Epidermal melanocyte (primary cell): Measurements from ENCODE around the gene THAP5.
"Not testable (repeated sequence)": the region's sequence is repeated elsewhere in the genome, so short reads cannot be mapped to it uniquely, and the experiment has no call there.

ENCODE experiments used
- DNase-seq: peaks from one replicate; pipeline ENCODE4 v3.0.0; 2011; ENCODE audit warnings: low spot score; ENCODE audit not compliant: insufficient read length

Gene THAP5

DNA sequence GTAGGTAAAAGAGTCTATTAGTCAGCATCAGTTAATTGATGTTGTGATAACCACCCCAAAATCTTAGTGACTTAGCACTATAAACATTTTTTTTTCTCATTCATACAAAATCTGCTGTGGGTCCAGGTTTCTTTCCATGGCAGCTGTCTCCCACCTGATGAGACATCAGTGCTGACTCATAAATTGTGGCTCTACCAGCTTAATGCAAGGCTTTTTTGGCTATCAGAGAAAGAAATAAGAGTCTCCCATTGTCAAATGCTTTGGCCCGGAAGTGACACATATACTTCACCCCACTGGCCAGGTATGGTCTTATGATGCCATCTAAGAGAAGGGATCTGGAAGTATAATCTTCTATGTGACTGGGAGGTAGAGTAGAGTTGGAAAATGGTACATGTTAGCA is 14.7 kb upstream of the THAP5 start:
- no peak for DNase-seq

DNA sequence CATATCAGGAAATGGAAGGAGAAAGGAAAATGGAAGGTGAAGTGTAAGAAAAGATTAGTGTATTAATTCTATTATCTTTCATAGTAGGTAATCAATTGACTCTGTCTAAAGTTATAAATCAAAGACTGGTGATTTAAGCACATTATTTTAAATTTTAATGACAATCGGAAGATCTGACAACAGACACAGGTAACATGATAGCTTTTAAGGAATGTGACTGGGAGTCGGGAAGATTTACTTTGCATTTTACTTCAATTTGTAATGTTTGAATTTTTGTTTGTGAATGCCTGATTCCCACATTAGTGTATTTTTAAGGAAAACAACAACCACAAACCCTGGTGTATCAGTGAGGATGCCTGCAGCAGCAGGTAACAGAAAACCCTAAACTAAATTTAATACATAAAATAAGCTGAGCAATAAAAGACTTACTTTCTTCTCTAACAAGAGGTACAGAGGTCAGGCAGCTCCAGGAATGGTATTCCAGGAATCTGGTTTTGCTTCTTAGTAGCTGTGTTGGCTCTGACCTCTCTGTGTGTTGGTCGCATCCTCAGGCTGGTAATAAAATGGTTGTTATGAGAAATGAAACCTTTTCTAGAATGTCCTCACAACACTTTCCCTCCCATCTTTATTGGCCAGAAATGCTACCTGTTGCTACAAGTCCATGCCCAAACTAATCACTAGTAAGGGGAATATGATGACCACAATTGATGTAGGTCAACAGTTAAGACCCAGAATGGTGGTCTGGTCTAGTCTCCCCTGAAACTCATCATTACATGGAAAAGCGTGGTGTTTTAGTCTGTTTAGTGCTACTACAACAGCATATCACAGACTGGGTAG is 12.4 kb upstream of the THAP5 start:
- DNase-seq, result no peak

DNA sequence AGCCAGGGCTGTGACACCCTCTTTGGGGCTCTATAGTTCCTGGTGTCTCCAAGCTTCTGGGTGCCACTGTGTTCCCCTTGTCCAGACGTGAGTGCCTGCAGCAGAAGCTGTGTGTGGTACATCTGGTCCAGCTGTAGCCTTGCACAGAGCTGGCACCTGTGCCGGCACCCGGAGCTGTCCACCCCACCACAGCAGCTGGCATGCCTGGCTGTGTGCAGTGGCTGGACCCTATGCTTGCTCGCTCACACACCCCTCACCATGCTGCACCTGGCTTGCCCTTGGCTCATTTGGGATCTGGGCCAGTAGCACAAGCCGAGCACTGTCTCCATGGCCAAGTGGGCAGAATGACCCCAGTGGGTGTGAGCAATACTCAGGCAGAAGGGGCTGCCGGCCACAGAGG is 10.8 kb upstream of the THAP5 start:
- DNase-seq, result no peak

DNA sequence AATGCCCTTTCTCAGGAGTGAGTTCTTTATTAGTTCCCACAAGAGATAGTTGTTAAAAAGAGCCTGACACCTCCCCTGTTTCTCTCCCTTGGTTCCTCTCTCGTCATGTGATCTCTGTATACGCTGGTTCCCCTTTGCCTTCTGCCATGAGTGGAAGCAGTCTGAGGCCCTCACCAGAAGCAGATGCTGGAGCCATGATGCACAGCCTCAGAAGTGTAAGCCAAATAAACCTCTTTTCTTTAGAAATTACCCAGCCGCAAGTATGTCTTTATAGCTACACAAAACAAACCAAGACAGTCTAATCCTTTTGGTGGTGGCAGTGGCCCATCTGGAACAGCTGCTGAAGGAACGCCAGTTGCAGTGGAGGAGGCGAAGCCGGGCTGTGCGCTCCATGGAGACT is 9.4 kb upstream of the THAP5 start:
- DNase-seq, result no peak

DNA sequence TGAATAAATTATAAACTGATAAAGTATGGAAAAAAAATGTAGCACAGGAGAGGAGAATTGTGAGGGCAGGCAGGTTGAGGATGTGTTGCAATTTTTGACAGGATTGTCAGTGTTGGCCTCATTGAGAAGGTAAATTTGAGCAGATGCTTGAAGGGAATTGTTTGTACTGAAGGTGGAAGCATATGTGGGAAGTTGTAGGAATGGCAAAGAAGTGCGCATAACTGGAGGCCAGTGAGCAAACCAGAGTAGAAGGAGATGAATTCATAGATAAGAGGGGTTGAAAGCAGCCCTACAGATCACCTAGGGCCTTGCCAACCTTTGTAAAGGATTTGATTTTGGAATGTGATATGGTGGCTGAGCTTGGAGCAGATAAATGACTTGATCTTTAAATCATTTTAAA is 6.6 kb upstream of the THAP5 start:
- DNase-seq, result no peak

DNA sequence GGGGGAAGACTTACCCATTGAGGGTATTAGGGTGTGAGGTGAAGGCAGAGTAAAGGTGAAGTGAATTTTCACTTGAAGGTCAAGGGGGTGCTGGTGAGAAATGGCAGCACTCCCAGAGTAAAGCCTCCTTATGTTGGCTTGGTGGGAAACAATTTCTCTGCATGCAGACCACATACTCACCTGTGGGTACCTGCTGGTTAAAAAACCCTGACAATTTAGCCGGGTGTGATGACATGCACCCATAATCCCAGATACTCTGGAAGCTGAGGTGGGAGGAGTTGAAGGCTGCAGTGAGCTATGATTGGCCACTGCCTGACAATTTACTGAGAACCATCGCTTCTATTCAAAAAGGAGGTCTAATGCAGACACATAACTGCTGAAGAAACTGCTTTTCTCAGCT is 5.7 kb upstream of the THAP5 start:
- DNase-seq, result no peak

DNA sequence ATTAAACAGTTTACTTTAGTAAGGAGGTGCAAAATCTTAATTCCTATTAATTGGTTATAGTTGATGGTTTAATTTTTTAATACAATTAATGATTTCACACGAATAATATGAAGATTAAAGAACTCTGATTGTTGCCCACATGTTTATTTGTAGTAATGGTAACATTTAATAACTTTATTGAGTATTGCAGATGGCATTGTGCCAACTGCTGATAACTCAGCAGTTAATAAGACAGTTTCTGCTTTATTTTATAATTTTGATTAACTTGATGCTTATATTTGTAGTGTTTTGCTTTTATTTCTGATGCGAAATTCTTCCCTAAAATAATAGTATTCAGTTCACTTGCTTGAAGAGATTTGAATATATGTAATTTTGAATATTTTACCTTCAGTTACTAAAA is 3.0 kb upstream of the THAP5 start:
- DNase-seq, result no peak

DNA sequence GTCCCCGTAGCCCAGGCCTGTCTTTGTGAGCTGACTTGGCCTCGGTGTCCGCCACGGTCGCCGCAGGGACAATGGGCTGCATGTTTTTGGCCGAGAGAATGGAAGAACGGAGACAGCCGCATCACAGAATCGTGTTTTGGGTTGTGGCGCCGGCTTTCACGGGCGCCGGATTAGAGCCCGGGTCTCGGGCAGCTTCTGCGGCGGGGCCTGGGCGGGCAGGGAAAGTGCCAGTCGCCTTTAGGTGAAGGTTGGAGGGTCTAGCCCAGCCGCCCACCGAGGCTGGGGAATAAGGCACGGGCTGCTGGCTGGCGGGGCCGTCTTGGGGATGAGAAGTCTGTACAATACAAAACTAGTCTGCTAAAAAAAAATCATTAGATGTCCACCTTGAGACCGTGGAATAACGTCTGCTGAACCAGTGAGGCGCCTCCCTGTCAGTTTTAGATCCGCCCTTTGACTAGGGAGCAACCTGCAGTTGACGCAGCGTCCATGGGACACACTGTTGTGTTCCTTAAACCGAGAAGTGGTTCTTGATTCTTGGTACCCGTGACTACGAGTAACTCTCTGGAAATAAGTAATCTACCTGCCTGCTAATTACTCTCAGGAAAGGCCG is 745 bp upstream of the THAP5 start:
- no peak for DNase-seq

DNA sequence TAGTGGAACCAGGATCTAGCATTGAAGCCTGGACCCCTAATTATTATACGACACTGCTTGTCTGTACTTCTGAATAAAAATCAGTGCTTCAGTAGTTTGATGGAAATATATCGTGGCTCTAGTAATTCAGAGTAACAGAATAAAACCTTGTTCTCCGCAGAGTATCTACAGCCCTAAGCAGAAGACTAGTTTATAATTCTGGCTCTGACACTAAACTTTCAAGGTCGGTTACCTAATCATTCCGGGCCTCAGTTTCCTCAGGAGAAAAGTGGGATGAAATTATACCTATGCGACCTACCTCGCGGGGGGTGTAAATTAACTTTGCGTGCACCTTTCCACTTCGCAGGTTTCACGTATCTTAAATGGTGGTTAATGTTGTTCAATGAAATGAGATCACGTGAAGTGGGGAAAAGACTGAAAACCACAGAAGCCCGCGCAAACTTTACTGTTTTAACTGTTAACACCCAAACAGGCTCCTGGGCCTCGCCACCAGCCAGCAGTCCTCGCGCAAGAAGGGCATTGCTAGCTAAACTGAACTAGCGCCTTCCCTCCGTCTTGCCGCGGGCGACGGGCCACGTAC is 615 bp downstream of the THAP5 start:
- no peak for DNase-seq

DNA sequence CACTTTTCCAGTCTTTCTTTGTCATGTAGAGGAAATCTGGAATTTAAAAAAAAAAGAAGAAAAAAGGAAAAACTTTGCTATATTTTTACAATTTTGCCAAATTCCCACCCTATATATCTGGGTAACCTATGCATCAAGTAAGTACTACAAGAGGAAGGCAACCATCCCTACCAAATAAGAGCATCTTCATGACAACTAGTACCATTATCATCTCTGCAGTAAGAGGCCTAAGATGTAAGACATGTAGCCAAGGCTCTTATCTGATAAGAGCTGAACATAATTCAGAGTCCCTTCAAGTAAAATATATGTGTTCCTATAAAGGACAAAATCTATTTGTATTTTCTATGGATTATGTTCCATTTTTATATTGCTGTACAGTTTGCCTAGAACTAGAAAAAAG is 3.5 kb downstream of the THAP5 start:
- DNase-seq, result no peak

DNA sequence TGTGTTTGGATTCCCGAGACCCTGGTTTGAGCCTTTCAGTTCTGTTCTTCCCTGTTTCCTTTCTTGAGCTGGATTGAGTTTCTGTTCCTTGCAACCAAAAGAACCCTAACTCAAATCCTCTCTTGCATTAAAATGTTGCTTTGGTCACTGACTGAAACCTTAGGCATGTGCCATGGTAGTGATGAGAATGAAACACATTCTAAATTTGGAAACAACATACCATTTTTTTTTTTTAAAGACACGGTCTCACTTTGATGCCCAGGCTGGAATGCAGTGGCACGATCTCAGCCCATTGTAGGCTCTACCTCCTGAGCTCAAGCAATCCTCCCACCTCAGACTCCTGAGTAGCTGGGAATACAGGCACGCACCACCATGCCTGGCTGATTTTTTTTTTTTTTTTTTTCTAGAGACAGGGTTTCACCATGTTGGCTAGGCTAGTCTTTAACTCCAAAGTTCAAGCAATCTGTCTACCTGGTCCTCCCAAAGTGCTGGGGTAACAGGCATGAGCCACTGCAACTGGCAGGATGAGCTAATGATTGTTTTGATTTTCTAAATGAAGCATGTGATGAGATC is 8.4 kb downstream of the THAP5 start:
- DNase-seq, result no peak

DNA sequence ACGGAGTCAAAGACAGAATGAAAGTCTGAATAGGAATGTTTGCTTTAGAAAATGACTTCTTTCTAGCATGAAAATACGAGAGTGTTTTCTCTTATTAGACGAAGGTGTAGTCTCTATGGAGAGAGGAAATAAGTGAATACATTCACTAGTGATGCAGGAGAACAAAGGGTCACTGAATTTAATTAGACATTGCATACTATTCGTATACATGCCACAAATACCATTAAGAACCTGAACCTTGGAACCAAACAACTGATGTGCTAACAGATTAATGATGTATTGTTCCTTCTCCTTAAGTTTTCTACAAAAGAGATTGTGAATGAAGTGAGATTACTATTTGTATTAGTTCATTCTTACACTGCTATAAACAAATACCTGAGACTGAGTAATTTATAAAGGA is 10.3 kb downstream of the THAP5 start:
- DNase-seq, result no peak

DNA sequence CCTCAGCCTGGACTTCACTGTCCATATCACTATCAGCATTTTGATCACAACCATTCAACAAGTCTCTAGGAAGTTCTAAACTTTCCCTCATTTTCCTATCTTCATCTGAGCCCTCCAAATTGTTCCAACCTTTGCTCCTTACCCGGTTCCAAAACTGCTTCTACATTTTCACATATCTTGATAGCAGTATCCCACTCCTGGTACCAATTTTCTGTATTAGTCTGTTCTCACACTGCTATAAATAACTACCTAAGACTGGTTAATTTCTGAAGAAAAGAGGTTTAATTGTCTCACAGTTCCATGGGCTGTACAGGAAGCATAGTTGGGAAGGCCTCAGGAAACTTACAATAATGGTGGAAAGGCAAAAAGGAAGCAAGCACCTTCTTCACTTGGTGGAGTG is 11.9 kb downstream of the THAP5 start:
- DNase-seq, result no peak

DNA sequence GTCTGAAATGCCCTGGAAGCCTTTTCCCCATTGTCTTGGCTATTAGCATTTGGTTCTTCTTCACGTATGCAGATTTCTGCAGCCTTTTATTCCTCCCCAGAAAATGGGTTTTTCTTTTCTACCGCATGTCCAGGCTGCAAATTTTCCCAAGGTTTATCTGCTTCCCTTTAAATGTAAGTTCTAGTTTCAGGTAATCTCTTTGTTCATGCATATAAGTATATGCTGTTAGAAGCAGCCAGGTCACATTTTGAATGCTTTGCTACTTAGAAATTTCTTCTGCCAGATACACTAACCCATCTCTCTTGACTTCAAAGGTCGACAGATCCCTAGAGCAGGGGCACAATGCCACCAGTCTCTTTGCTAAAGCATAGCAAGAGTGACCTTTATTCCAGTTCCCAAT is 12.3 kb downstream of the THAP5 start:
- DNase-seq, result no peak

DNA sequence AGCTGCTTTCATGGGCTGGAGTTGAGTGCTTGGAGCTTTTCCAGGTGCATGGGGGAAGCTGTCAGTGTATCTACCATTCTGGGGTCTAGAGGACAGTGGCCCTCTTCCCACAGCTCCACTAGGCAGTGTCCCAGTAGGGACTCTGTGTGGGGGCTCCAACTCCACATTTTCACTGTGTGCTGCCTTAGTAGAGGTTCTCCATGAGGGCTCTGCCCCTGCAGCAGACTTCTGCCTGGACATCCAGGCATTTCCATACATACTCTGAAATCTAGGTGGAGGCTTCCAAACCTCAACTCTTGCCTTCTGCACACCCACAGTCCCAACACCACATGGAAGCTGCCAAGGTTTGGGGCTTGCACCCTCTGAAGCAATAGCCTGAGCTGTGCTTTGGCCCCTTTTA is 12.8 kb downstream of the THAP5 start:
- DNase-seq, result not testable (repeated sequence)

DNA sequence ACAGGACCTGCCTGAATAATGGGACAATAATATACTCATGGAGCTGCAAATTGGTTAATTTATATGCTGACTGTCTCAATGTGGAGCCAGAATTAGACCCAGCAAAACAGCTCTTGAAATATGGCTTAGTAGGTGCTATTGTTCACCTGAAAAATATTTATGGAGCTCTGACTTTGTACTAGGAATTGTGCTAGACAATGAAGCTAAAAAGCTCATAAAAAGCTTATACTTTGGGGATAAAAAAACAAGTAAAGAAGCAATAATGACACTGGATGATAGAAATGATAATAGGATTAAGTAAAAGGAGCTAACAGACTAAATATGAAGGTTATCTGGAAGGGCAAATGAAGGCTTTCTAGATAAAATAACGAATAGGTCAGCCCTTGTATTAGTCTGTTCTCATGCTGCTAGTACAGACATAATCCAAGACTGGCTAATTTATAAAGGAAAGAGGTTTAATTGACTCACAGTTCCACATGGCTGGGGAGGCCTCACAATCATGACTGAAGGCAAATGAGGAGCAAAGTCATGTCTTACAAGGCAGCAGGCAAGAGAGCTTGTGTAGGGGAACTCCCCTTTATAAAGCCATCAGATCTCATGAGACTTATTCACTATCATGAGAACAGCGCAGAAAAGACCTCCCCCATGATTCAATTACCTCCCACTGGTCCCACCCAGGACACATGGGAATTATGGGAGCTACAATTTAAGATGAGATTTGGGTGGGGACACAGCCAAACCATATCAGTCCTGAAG is 21.2 kb downstream of the THAP5 start:
- DNase-seq, result not testable (repeated sequence)

DNA sequence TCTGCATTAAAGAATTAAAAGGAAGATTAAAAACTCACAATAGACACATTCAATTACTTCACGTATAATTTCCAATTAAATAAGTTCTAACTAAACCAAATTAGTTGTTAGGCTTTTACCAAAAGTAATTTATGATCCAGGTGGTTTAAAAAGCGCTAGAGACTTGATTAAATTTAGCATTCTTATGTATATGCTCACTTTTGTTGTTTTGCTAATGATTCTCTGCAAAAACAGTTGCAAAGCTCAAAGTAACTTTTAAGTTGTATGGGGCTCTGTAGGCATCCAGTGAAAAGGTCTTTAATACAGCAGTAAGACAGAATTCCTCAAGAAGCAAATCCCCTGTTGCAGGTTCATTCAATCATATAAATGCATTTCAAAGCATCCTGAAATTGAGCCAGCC is 28.0 kb downstream of the THAP5 start:
- DNase-seq, result no peak

DNA sequence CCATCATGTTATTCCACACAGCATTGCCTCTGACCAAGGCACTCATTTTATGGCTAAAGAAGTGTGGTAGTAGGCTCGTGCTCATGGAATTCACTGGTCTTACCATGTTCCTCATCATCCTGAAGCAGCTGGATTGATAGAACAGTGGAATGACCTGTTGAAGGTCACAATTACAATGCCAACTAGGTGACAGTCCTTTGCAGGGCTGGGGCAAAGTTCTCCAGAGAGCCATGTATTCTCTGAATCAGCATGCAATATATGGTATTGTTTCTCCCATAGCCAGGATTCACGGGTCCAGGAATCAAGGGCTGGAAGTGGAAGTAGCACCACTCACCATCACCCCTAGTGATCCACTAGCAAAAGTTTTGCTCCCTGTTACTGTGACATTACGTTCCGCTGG is 30.8 kb downstream of the THAP5 start:
- DNase-seq, result not testable (repeated sequence)

DNA sequence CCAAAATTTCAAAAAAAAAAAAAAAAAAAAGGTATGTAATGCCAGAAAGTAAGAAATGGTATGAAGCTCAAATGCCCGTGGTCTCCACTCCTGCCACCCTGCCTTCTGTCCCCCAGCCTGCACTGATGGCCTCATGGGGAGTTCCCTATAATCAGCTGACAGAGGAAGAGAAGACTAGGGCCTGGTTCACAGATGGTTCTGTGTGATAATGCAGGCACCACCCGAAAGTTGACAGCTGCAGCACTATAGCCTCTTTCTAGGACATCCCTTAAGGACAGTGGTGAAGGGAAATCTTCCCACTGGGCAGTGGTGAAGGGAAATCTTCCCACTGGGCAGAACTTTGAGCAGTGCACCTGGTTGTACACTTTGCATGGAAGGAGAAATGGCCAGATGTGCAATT is 31.3 kb downstream of the THAP5 start:
- DNase-seq, result not testable (repeated sequence)

DNA sequence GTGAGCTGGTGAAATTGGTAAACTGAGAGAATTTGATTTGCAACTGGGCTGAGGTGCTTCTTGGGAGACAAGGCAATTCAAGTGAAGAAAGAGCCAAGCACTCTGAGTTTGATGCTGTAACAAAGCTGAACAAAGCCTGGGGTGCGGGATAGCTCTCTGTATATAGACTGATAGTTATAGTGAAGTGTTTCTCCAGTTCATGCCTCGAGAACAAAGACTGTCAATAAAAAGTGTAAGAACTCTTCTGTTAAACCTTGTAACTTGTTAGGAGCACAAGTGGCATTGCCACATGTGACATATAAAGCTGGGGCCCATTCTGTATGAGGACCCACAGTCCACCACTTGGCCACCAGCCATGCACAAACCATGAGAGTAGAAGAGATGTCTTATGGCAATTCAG is 32.3 kb downstream of the THAP5 start:
- no peak for DNase-seq

DNA sequence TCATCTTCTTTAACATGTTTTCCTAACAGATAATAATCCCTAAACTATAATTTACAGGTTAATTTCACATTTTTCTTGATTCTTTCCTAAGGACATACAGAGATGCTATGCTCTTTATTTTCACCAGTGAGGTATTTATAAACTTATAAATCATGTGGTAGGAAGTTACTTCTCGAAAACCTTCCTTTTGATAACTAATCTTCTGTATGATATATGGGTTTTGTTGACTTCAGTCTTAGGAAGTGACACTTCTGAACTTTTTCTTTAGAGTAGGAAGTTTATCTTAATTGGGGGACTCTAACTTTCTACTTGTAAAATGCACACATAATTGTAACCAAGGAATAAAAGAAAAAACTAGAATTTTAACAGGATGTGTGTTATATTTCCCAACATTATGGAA is 33.8 kb downstream of the THAP5 start:
- DNase-seq, result no peak

DNA sequence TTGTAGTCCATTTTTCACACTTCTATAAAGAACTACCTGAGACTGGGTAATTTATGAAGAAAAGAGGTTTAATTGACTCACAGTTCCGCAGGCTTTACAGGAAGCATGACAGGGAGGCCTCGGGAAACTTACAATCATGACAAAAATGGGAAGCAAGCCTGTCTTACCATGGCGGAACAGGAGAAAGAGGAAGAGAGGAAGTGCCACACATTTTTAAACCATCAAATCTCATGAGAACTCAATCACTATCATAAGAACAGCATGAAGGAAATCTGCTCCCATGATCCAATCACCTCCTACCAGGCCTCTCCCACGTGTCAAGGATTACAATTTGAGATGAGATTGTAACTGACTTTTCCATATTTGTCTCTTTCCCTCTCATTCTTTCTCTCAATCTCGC is 34.2 kb downstream of the THAP5 start:
- DNase-seq, result no peak
